Caco-2 (cell line): ENCODE results near the gene TSHR. TPM values are rescaled to one million over a fixed set of nuclear protein-coding genes. Genes with fewer than 3 reads are reported as not detected.

Source experiments
- BruUV-seq: library from RNA; stranded (reverse); fragments of 400-500 nt; replicated peaks from 2 replicates; lab custom pipeline; 2021; lab: Mats Ljungman, UMichigan
- CTCF ChIA-PET: fragments of 300-600 bp; sonication (Branson Sonifier 250); formaldehyde crosslinking; loops from one replicate; lab custom pipeline; 2022; ENCODE audit warnings: antibody characterized with exemption; lab: Charles Lee
- POLR2A ChIA-PET: fragments of 300-600 bp; sonication (Branson Sonifier 250); formaldehyde crosslinking; loops from one replicate; lab custom pipeline; 2022; ENCODE audit warnings: antibody characterized with exemption; lab: Charles Lee
- DNase-seq, 2 experiments: peaks; one replicate each; pipeline versions ENCODE4 v3.0.0 to v3.0.0-alpha.2; 2020 to 2022
- H3K27me3 ChIP-seq: replicated peaks from 2 replicates; pipeline ENCODE4 v1.6.0; 2011; ENCODE audit warnings: low read length; ENCODE audit not compliant: control insufficient read depth, insufficient read depth
- H3K36me3 ChIP-seq: 2 replicates; pipeline ENCODE4 v1.5.1; 2011; ENCODE audit warnings: low read length; ENCODE audit not compliant: control insufficient read depth, insufficient read depth
- H3K4me1 ChIP-seq: fragments of 250-450 bp; sonication (Bioruptor Pico); 2 replicates; pipeline ENCODE4 v1.5.1; 2020; ENCODE audit warnings: mild to moderate bottlenecking
- H3K4me3 ChIP-seq: 2 replicates; pipeline ENCODE4 v1.5.1; 2011; ENCODE audit warnings: low read depth, mild to moderate bottlenecking, control low read depth, low read length
- H3K9me3 ChIP-seq: fragments of 250-450 bp; sonication (Bioruptor Pico); 2 replicates; pipeline ENCODE4 v1.5.1; 2020; ENCODE audit warnings: mild to moderate bottlenecking, moderate library complexity
- H3K27ac Mint-ChIP-seq: one replicate; pipeline ENCODE4 v1.8.0; 2022; ENCODE audit warnings: mixed read lengths; ENCODE audit not compliant: unreplicated experiment
- H3K27me3 Mint-ChIP-seq: one replicate; pipeline ENCODE4 v1.8.0; 2022; ENCODE audit warnings: mixed read lengths; ENCODE audit not compliant: insufficient read depth, unreplicated experiment
- H3K36me3 Mint-ChIP-seq: one replicate; pipeline ENCODE4 v1.8.0; 2022; ENCODE audit warnings: mild to moderate bottlenecking, mixed read lengths; ENCODE audit not compliant: insufficient read depth, unreplicated experiment
- H3K4me1 Mint-ChIP-seq: one replicate; pipeline ENCODE4 v1.8.0; 2022; ENCODE audit warnings: low read depth, mixed read lengths; ENCODE audit not compliant: unreplicated experiment
- H3K4me3 Mint-ChIP-seq: one replicate; pipeline ENCODE4 v1.8.0; 2022; ENCODE audit warnings: mild to moderate bottlenecking, moderate library complexity, mixed read lengths; ENCODE audit not compliant: unreplicated experiment
- H3K9me3 Mint-ChIP-seq: one replicate; pipeline ENCODE4 v1.8.0; 2022; ENCODE audit warnings: mixed read lengths; ENCODE audit not compliant: unreplicated experiment
- CTCF ChIP-seq, 2 experiments: fragments of 200-600 bp in 1 of 2; IDR thresholded peaks; 1 replicate in 1 of 2; 2 replicates in 1 of 2; pipeline versions ENCODE4 v1.5.1 to v1.8.0; 2011 to 2022; ENCODE audit warnings: antibody characterized with exemption in 1 of 2, control low read depth in 1 of 2, inconsistent platforms in 1 of 2, low read depth in 1 of 2, low read length in 1 of 2, mild to moderate bottlenecking in 1 of 2, moderate library complexity in 1 of 2; ENCODE audit not compliant: insufficient read depth in 1 of 2, severe bottlenecking in 1 of 2, unreplicated experiment in 1 of 2
- intact Hi-C: fragments of 100-400 bp; cut with micrococcal nuclease; formaldehyde crosslinking; loops from one replicate; pipeline ENCODE4 v1.10.0; 2022; ENCODE audit not compliant: unreplicated experiment
- total RNA-seq: library from RNA; stranded (reverse); gene quantifications from 2 replicates; pipeline ENCODE4 v1.2.3, GENCODE V29; 2022

The TSHR gene
- total RNA-seq, 1 experiment from 2014 or later: not detected

GRCh38 chr14:81193924-81194633 is 238.7 kb downstream of the TSHR start:
- Mint-ChIP-seq H3K4me1 (no peaks in the 10 kb centered on the region), H3K36me3 (peaks cover 44% of the 10 kb centered on the region), H3K4me3 (no peak overlapping the region), H3K9me3 (no peaks in the 10 kb centered on the region), H3K27me3 (no peaks in the 10 kb centered on the region), H3K27ac (no peak overlapping the region)
- no peak for TF ChIP-seq CTCF (IDR thresholded peaks at IDR 0.05; ENCODE audit: insufficient read depth in 1 of 2, low read depth in 1 of 2, low read length in 1 of 2, severe bottlenecking in 1 of 2, unreplicated experiment in 1 of 2)
- CTCF ChIA-PET: no interaction called here
- H3K36me3 ChIP-seq: 0 out of 2 replicates have a peak, but pooled peaks cover 2% of the 10 kb centered on the region
- no peaks in the 10 kb centered on the region for H3K4me1 ChIP-seq
- no peaks in the 10 kb centered on the region for H3K27me3 ChIP-seq
- POLR2A ChIA-PET: no interaction called here
- no peaks in the 10 kb centered on the region for H3K9me3 ChIP-seq
- H3K4me3 ChIP-seq: no peak overlapping the region
- no TSS peak for BruUV-seq
- no peak for DNase-seq
- intact Hi-C loops: no loop called here

Other genes starting within 250 kb of the TSHR start
- 16.7 and 22.6 TPM in 2 replicates for gene CEP128, start 13.9 kb upstream of the TSHR start, total RNA-seq